Lower leg skin (tissue), 3 donors: ENCODE data around the gene ZYX.

Source experiments
- POLR2A ChIP-seq, 2 donors: fragments of 450-650 bp; IDR thresholded peaks; one replicate each; pipeline ENCODE4 v1.6.1; 2016 to 2017; ENCODE audit warnings: antibody characterized with exemption in 2 of 2, mild to moderate bottlenecking in 1 of 2, moderate library complexity in 1 of 2
- TF ChIP-seq, protein P1 (sequence below), 3 donors: fragments of 450-650 bp; IDR thresholded peaks; one replicate each; pipeline ENCODE4 v1.5.1; 2016; ENCODE audit warnings: antibody characterized with exemption in 3 of 3, mild to moderate bottlenecking in 3 of 3, moderate library complexity in 2 of 3

GRCh38 chr7:143367972-143368371 lies 13.2 kb upstream of the ZYX start:
- TF ChIP-seq, protein P1, sequence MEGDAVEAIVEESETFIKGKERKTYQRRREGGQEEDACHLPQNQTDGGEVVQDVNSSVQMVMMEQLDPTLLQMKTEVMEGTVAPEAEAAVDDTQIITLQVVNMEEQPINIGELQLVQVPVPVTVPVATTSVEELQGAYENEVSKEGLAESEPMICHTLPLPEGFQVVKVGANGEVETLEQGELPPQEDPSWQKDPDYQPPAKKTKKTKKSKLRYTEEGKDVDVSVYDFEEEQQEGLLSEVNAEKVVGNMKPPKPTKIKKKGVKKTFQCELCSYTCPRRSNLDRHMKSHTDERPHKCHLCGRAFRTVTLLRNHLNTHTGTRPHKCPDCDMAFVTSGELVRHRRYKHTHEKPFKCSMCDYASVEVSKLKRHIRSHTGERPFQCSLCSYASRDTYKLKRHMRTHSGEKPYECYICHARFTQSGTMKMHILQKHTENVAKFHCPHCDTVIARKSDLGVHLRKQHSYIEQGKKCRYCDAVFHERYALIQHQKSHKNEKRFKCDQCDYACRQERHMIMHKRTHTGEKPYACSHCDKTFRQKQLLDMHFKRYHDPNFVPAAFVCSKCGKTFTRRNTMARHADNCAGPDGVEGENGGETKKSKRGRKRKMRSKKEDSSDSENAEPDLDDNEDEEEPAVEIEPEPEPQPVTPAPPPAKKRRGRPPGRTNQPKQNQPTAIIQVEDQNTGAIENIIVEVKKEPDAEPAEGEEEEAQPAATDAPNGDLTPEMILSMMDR (IDR thresholded peaks at IDR 0.05) = no peak
- no peak for TF ChIP-seq POLR2A (IDR thresholded peaks at IDR 0.05)
